GM12878 (cell line): ENCODE data around the gene RHOT1. TPM values are rescaled to one million over a fixed set of nuclear protein-coding genes. Genes with fewer than 3 reads are reported as not detected.

Source experiments
- CBX3 ChIP-seq: fragments of 200-600 bp; sonication (generic); IDR thresholded peaks from 2 replicates; pipeline ENCODE4 v1.6.1; 2016; ENCODE audit warnings: low read depth, borderline replicate concordance
- EED ChIP-seq: sonication (generic); IDR thresholded peaks from 2 replicates; pipeline ENCODE4 v1.6.1; 2016; ENCODE audit warnings: antibody characterized with exemption, low read depth
- FOS ChIP-seq: IDR thresholded peaks from 3 replicates; pipeline ENCODE4 v1.6.1; 2011; ENCODE audit warnings: borderline replicate concordance; ENCODE audit not compliant: insufficient read length; ENCODE audit errors: extremely low read depth
- HDAC2 ChIP-seq: fragments of 200-600 bp; sonication (generic); IDR thresholded peaks from 2 replicates; pipeline ENCODE4 v1.6.1; 2017
- HDAC6 ChIP-seq: fragments of 200-600 bp; sonication (generic); IDR thresholded peaks from one replicate; pipeline ENCODE4 v1.8.0; 2017; ENCODE audit warnings: antibody characterized with exemption; ENCODE audit not compliant: unreplicated experiment
- HDGF ChIP-seq: fragments of 450-650 bp; IDR thresholded peaks from 2 replicates; pipeline ENCODE4 v1.6.1; 2016; ENCODE audit warnings: antibody characterized with exemption
- IRF4 ChIP-seq: IDR thresholded peaks from 2 replicates; pipeline ENCODE4 v1.6.1; 2011; ENCODE audit warnings: low read depth, low read length
- JUND ChIP-seq: IDR thresholded peaks from 2 replicates; pipeline ENCODE4 v1.6.1; 2012; ENCODE audit warnings: low read depth, mild to moderate bottlenecking, low read length, improper control_type of control experiment, moderate library complexity
- KLF5 ChIP-seq: fragments of 450-650 bp; IDR thresholded peaks from 2 replicates; pipeline ENCODE4 v1.6.1; 2014; ENCODE audit warnings: mild to moderate bottlenecking; ENCODE audit not compliant: partially characterized antibody
- MTA2 ChIP-seq: fragments of 450-650 bp; IDR thresholded peaks from 2 replicates; pipeline ENCODE4 v1.6.1; 2016; ENCODE audit warnings: low read depth, mild to moderate bottlenecking, moderate library complexity
- MYB ChIP-seq: fragments of 150-350 bp; IDR thresholded peaks from 2 replicates; pipeline ENCODE4 v1.6.1; 2014; ENCODE audit warnings: mild to moderate bottlenecking, low read depth, low read length, borderline replicate concordance
- NKRF ChIP-seq: fragments of 450-650 bp; conservative IDR thresholded peaks from 2 replicates; pipeline ENCODE4 v1.6.1; 2017; ENCODE audit warnings: mild to moderate bottlenecking, moderate library complexity
- NR2F1 ChIP-seq: fragments of 450-650 bp; conservative IDR thresholded peaks from 2 replicates; pipeline ENCODE4 v1.6.1; 2017; ENCODE audit warnings: mild to moderate bottlenecking
- PAX8 ChIP-seq: fragments of 450-650 bp; IDR thresholded peaks from 2 replicates; pipeline ENCODE4 v1.6.1; 2017; ENCODE audit warnings: mild to moderate bottlenecking, moderate library complexity
- PBX3 ChIP-seq: IDR thresholded peaks from 2 replicates; pipeline ENCODE4 v1.6.1; 2011; ENCODE audit warnings: mild to moderate bottlenecking, low read depth, low read length, moderate library complexity; ENCODE audit not compliant: insufficient replicate concordance
- RB1 ChIP-seq: fragments of 450-650 bp; formaldehyde crosslinking; IDR thresholded peaks from 2 replicates; pipeline ENCODE4 v1.6.1; 2017; ENCODE audit warnings: mild to moderate bottlenecking, borderline replicate concordance
- RCOR1 ChIP-seq: conservative IDR thresholded peaks from 2 replicates; pipeline ENCODE4 v1.6.1; 2012; ENCODE audit warnings: low read depth, low read length, improper control_type of control experiment
- RELA ChIP-seq: fragments of 450-650 bp; IDR thresholded peaks from 2 replicates; pipeline ENCODE4 v1.8.0; 2014; ENCODE audit warnings: borderline replicate concordance; ENCODE audit not compliant: partially characterized antibody
- TAF1 ChIP-seq: IDR thresholded peaks from 2 replicates; pipeline ENCODE4 v1.6.1; 2011; ENCODE audit warnings: mild to moderate bottlenecking, low read depth, low read length, borderline replicate concordance
- YY1 ChIP-seq: IDR thresholded peaks from 2 replicates; pipeline ENCODE4 v1.6.1; 2011; ENCODE audit warnings: low read depth, mild to moderate bottlenecking, low read length
- ZNF24 ChIP-seq: fragments of 450-650 bp; IDR thresholded peaks from 2 replicates; pipeline ENCODE4 v1.6.1; 2017; ENCODE audit warnings: antibody characterized with exemption, mild to moderate bottlenecking
- polyA plus RNA-seq, 11 experiments: library from polyadenylated mRNA; depleted of rRNA in 4 of 11; unstranded in 6 of 11; stranded (reverse) in 5 of 11; fragments of >200 nt; fragmentation: Nextera tagmentation in 4 of 11; fragmentation: Illumina TruSeq in 1 of 11; extraction: Ambion mirVana in 4 of 11; extraction: Trizol in 1 of 11; gene quantifications; 1 replicate in 1 of 11; 2 replicates in 10 of 11; pipeline versions ENCODE4 v1.2.1 to v1.2.3, GENCODE V29; 2011 to 2016; ENCODE audit warnings: inconsistent platforms in 2 of 11, missing spikeins in 2 of 11, low read depth in 1 of 11
- total RNA-seq, 4 experiments: library from RNA; depleted of rRNA in 3 of 4; stranded (reverse); fragments of >200 nt in 3 of 4; fragmentation: Illumina TruSeq in 1 of 4; extraction: Trizol in 1 of 4; gene quantifications; 2 replicates each; pipeline versions ENCODE4 v1.2.1 to v1.2.3, GENCODE V29; 2013 to 2021
- TF ChIP-seq, protein P1 (sequence below): IDR thresholded peaks from 2 replicates; pipeline ENCODE4 v1.6.1; 2012; ENCODE audit warnings: improper control_type of control experiment, low read depth, low read length; ENCODE audit not compliant: insufficient replicate concordance

The RHOT1 gene
- total and polyA plus RNA-seq, 10 of the 15 experiments (the other 5 are each of a cell fraction or from before 2014, with no cell fraction given): 13.3 to 68.2 (median 22.8) TPM

GRCh38 chr17:32142038-32142856 lies at the start of gene RHOT1 (continued):
- TF ChIP-seq, protein P1, sequence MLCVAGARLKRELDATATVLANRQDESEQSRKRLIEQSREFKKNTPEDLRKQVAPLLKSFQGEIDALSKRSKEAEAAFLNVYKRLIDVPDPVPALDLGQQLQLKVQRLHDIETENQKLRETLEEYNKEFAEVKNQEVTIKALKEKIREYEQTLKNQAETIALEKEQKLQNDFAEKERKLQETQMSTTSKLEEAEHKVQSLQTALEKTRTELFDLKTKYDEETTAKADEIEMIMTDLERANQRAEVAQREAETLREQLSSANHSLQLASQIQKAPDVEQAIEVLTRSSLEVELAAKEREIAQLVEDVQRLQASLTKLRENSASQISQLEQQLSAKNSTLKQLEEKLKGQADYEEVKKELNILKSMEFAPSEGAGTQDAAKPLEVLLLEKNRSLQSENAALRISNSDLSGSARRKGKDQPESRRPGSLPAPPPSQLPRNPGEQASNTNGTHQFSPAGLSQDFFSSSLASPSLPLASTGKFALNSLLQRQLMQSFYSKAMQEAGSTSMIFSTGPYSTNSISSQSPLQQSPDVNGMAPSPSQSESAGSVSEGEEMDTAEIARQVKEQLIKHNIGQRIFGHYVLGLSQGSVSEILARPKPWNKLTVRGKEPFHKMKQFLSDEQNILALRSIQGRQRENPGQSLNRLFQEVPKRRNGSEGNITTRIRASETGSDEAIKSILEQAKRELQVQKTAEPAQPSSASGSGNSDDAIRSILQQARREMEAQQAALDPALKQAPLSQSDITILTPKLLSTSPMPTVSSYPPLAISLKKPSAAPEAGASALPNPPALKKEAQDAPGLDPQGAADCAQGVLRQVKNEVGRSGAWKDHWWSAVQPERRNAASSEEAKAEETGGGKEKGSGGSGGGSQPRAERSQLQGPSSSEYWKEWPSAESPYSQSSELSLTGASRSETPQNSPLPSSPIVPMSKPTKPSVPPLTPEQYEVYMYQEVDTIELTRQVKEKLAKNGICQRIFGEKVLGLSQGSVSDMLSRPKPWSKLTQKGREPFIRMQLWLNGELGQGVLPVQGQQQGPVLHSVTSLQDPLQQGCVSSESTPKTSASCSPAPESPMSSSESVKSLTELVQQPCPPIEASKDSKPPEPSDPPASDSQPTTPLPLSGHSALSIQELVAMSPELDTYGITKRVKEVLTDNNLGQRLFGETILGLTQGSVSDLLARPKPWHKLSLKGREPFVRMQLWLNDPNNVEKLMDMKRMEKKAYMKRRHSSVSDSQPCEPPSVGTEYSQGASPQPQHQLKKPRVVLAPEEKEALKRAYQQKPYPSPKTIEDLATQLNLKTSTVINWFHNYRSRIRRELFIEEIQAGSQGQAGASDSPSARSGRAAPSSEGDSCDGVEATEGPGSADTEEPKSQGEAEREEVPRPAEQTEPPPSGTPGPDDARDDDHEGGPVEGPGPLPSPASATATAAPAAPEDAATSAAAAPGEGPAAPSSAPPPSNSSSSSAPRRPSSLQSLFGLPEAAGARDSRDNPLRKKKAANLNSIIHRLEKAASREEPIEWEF: no peak
- TF ChIP-seq RCOR1 (no peak), IRF4 (0 out of 2 replicates have a peak, but pooled peaks have one; percentile 21), JUND (no peak), NR2F1 (0 out of 2 replicates have a peak, but pooled peaks have one; percentile 40), RELA (peak; percentile 59), NKRF (peak; percentile 58; the same call in 1 of the 2 replicates), FOS (no peak), PAX8 (no peak), ZNF24 (no peak), MYB (no peak), TAF1 (no peak), EED (no peak), HDAC2 (no peak), PBX3 (no peak), KLF5 (peak; percentile 56), CBX3 (no peak), YY1 (peak; percentile 52; the same call in 1 of the 2 replicates), HDGF (no peak; the same call in 1 of the 2 replicates), HDAC6 (no peak), MTA2 (no peak), RB1 (no peak)
